Measurements from ENCODE around the gene NFATC1.

NFATC1 gene

DNA sequence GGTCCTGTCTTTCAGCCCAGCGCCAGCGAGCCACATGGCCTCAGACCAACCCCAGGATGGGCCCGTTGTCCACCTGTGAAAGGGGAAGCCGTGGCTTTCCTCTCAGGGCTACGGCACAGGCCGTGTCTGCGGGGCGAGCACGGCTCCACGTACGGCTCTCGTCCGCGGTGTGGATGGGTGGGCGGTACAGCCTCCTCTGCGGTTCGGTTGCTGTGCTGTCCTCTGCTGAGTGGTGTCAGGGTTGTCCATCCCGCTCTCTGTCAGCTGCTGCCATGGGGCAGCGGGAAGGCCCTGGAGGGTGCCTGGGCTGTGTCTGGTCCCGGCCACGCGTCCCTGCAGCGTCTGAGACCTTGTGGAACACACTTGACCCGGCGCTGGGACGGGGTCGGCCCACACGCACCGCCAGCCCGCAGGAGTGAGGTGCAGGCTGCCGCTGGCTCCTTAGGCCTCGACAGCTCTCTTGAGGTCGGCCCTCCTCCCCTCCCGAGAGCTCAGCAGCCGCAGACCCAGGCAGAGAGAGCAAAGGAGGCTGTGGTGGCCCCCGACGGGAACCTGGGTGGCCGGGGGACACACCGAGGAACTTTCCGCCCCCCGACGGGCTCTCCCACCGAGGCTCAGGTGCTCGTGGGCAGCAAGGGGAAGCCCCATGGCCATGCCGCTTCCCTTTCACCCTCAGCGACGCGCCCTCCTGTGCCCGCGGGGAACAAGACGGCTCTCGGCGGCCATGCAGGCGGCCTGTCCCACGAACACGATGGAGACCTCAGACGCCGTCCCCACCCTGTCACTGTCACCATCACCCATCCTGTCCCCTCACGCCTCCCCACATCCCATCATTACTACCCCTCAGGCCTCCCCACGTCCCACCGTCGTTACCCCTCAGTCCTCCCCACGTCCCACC lies 128.7 kb downstream of the NFATC1 start:
- no peak overlapping the region for H3K4me3 ChIP-seq (ENCODE audit: low read depth, low read length)
- ChIA-PET CTCF (interaction anchor here (2.6 kb wide), 1 partner anchor 144 kb away, joined by 32 read pairs; no protein-coding TSS in a partner anchor), POLR2A (interaction anchor here (0.6 to 0.7 kb wide), 2 partner anchors 26 to 31 kb away, joined by 3 read pairs; no protein-coding TSS in a partner anchor)
- no peak for DNase-seq (ENCODE audit: low read depth, low spot score)
- TF ChIP-seq CTCF (IDR thresholded peaks at IDR 0.05; ENCODE audit: insufficient read depth, low read length, missing control alignments), result no peak

DNA sequence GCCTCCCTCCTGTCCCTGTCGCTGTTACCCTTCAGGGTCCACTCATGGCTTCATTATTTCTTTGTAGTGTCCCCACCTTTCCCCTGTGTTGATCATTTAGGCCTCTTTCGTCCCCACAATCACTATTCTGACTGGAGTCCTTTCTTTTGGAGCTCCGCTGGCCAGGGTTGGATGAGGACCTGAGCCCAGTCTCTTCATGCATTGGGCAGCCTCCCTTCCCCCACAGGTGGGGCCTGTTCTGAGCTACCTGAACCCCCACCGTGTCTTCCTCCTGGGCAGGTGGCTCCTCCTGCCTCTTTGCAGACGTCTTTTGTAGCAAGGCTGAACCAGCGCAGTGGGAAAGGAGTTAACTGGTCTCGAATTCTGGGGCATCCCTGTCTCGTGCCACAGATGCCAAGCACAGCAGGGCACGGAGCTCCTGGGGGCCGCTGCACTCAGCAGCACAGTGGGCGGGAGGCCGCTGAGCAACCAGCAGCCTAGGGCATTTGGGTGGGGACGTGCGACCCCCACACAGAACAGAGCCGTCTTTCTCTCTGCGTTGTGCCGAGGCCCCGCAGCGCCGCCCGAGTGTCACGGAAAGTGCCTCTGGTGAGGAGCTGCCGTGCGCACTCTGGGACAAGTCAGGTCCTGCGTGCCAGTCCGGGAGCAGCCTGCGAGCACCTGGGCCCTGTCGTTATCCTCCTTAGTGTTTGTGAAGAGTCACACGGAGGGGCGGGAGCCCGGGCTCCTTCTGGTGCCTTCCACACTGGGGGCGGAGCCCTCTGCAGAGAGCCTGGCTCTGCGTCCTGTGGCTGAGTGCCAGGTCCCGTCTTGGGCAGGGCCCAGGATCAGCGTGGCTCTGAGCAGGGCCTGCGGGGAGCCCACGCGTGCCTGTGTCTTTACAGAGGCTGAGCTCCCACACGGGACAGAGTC lies 130.1 kb downstream of the NFATC1 start:
- DNase-seq (ENCODE audit: low read depth, low spot score), result no peak
- H3K4me3 ChIP-seq (ENCODE audit: low read depth, low read length), result no peak overlapping the region
- ChIA-PET POLR2A (no interaction called here), CTCF (interaction anchor here (1.1 to 9.5 kb wide), 4 partner anchors 13 to 146 kb away, joined by 3 to 294 read pairs (median 5); no protein-coding TSS in a partner anchor)
- TF ChIP-seq CTCF (IDR thresholded peaks at IDR 0.05; ENCODE audit: insufficient read depth, low read length, missing control alignments), result no peak

- CTCF ChIA-PET, result interaction anchor here (1.0 to 9.5 kb wide), 10 partner anchors 11 to 147 kb away, joined by 3 to 294 read pairs (median 4); no protein-coding TSS in a partner anchor
- TF ChIP-seq CTCF (IDR thresholded peaks at IDR 0.05; ENCODE audit: insufficient read depth, low read length, missing control alignments), result no peak
- no peak overlapping the region for H3K4me3 ChIP-seq (ENCODE audit: low read depth, low read length)
- DNase-seq (ENCODE audit: low read depth, low spot score), result no peak
- POLR2A ChIA-PET, result no interaction called here
Observed at GRCh38 chr18:79526468-79527460, 131.0 kb downstream of the NFATC1 start.

- CTCF ChIA-PET, result interaction anchor here (0.6 to 9.5 kb wide), 14 partner anchors 11 to 148 kb away, joined by 3 to 294 read pairs (median 3); no protein-coding TSS in a partner anchor
Observed at GRCh38 chr18:79527656-79528315, 132.1 kb downstream of the NFATC1 start.

More at GRCh38 chr18:79527656-79528315, 132.1 kb downstream of the NFATC1 start:
- no peak overlapping the region for H3K4me3 ChIP-seq (ENCODE audit: low read depth, low read length)
- TF ChIP-seq CTCF (IDR thresholded peaks at IDR 0.05; ENCODE audit: insufficient read depth, low read length, missing control alignments), result no peak
- DNase-seq (ENCODE audit: low read depth, low spot score), result no peak
- POLR2A ChIA-PET, result no interaction called here

All from AG04449 (cell line).